WTC11 (cell line): ENCODE results near the gene ZNF593OS. TPM values are rescaled to one million over a fixed set of nuclear protein-coding genes. Genes with fewer than 3 reads are reported as not detected.

Source experiments
- ATAC-seq: fragments of 200-7000 bp; cut with Tn5 transposase; 2 replicates; pipeline ENCODE4 v1.10.0; 2021; ENCODE audit warnings: mild to moderate bottlenecking, moderate library complexity
- CTCF ChIA-PET: fragments of 300-600 bp; sonication (Branson Sonifier 250); formaldehyde crosslinking; loops from one replicate; lab custom pipeline; 2021; ENCODE audit warnings: antibody characterized with exemption; lab: Charles Lee
- POLR2A ChIA-PET: fragments of 350-600 bp; sonication (Branson Sonifier 250); formaldehyde crosslinking; loops from one replicate; lab custom pipeline; 2021; ENCODE audit warnings: antibody characterized with exemption; lab: Charles Lee
- DNase-seq: peaks from one replicate; pipeline ENCODE4 v3.0.0; 2021; ENCODE audit warnings: low spot score
- H3K27ac Mint-ChIP-seq: 2 replicates; pipeline ENCODE4 v1.8.0; 2021; ENCODE audit warnings: mixed read lengths
- H3K27me3 Mint-ChIP-seq: 2 replicates; pipeline ENCODE4 v1.8.0; 2021; ENCODE audit warnings: low read depth, mild to moderate bottlenecking, moderate library complexity, mixed read lengths
- H3K36me3 Mint-ChIP-seq: 2 replicates; pipeline ENCODE4 v1.8.0; 2021; ENCODE audit warnings: mixed read lengths
- H3K4me1 Mint-ChIP-seq: 2 replicates; pipeline ENCODE4 v1.8.0; 2022; ENCODE audit warnings: mixed read lengths
- H3K4me3 Mint-ChIP-seq: 2 replicates; pipeline ENCODE4 v1.8.0; 2021; ENCODE audit warnings: mild to moderate bottlenecking, moderate library complexity, mixed read lengths
- H3K9me3 Mint-ChIP-seq: 2 replicates; pipeline ENCODE4 v1.8.0; 2021; ENCODE audit warnings: mixed read lengths
- ATF3 ChIP-seq: sonication (generic); formaldehyde crosslinking; conservative IDR thresholded peaks from 2 replicates; pipeline ENCODE4 v1.8.1; 2022; ENCODE audit warnings: mild to moderate bottlenecking, missing genetic modification reagents
- E2F1 ChIP-seq: sonication (generic); formaldehyde crosslinking; IDR thresholded peaks from 2 replicates; pipeline ENCODE4 v1.8.0; 2022; ENCODE audit warnings: mild to moderate bottlenecking, missing genetic modification reagents
- E2F4 ChIP-seq: sonication (generic); formaldehyde crosslinking; IDR thresholded peaks from 2 replicates; pipeline ENCODE4 v1.8.1; 2022; ENCODE audit warnings: low read depth, mild to moderate bottlenecking, moderate library complexity, missing genetic modification reagents, borderline replicate concordance
- E2F5 ChIP-seq: sonication (generic); formaldehyde crosslinking; IDR thresholded peaks from 2 replicates; pipeline ENCODE4 v1.8.1; 2022; ENCODE audit warnings: mild to moderate bottlenecking, moderate library complexity, missing genetic modification reagents
- EMX1 ChIP-seq: fragments of 250-450 bp; sonication (Bioruptor Pico); IDR thresholded peaks from 2 replicates; pipeline ENCODE4 v1.8.0; 2021; ENCODE audit warnings: mild to moderate bottlenecking
- ETV6 ChIP-seq: sonication (generic); formaldehyde crosslinking; IDR thresholded peaks from 2 replicates; pipeline ENCODE4 v1.8.1; 2022; ENCODE audit warnings: mild to moderate bottlenecking, missing genetic modification reagents
- GRHL2 ChIP-seq: fragments of 250-450 bp; sonication (Bioruptor Pico); IDR thresholded peaks from 2 replicates; pipeline ENCODE4 v1.8.0; 2022; ENCODE audit warnings: mild to moderate bottlenecking, moderate library complexity; ENCODE audit not compliant: insufficient replicate concordance, severe bottlenecking
- HMGA2 ChIP-seq: fragments of 250-450 bp; sonication (Bioruptor Pico); IDR thresholded peaks from 2 replicates; pipeline ENCODE4 v1.4.0; 2021; ENCODE audit warnings: mild to moderate bottlenecking, moderate library complexity
- IRF1 ChIP-seq: sonication (generic); formaldehyde crosslinking; IDR thresholded peaks from 2 replicates; pipeline ENCODE4 v1.8.0; 2023; ENCODE audit warnings: missing genetic modification reagents
- MYBL2 ChIP-seq: sonication (generic); formaldehyde crosslinking; IDR thresholded peaks from 2 replicates; pipeline ENCODE4 v1.8.1; 2023; ENCODE audit warnings: mild to moderate bottlenecking, moderate library complexity, missing genetic modification reagents
- NR3C1 ChIP-seq: sonication (generic); formaldehyde crosslinking; conservative IDR thresholded peaks from 2 replicates; pipeline ENCODE4 v1.8.1; 2023; ENCODE audit warnings: low read depth, mild to moderate bottlenecking, missing genetic modification reagents
- OVOL2 ChIP-seq: fragments of 250-450 bp; sonication (Bioruptor Pico); IDR thresholded peaks from 2 replicates; pipeline ENCODE4 v1.9.0; 2021; ENCODE audit warnings: mild to moderate bottlenecking, borderline replicate concordance
- PRRX2 ChIP-seq: fragments of 250-450 bp; sonication (Bioruptor Pico); IDR thresholded peaks from 2 replicates; pipeline ENCODE4 v1.8.0; 2021; ENCODE audit warnings: mild to moderate bottlenecking
- RELA ChIP-seq: sonication (generic); formaldehyde crosslinking; IDR thresholded peaks from 2 replicates; pipeline ENCODE4 v1.8.1; 2022; ENCODE audit warnings: missing genetic modification reagents, mild to moderate bottlenecking, borderline replicate concordance
- TP53 ChIP-seq: sonication (generic); formaldehyde crosslinking; IDR thresholded peaks from 2 replicates; pipeline ENCODE4 v1.8.1; 2023; ENCODE audit warnings: mild to moderate bottlenecking, missing genetic modification reagents
- USF1 ChIP-seq: sonication (generic); formaldehyde crosslinking; IDR thresholded peaks from 2 replicates; pipeline ENCODE4 v1.8.0; 2022; ENCODE audit warnings: mild to moderate bottlenecking, missing genetic modification reagents
- ZBTB21 ChIP-seq: sonication (generic); formaldehyde crosslinking; IDR thresholded peaks from 2 replicates; pipeline ENCODE4 v1.8.1; 2023; ENCODE audit warnings: mild to moderate bottlenecking, missing genetic modification reagents, borderline replicate concordance
- ZNF121 ChIP-seq: sonication (generic); formaldehyde crosslinking; IDR thresholded peaks from 2 replicates; pipeline ENCODE4 v1.8.0; 2023; ENCODE audit warnings: missing genetic modification reagents
- ZNF425 ChIP-seq: fragments of 250-450 bp; sonication (Bioruptor Pico); conservative IDR thresholded peaks from 2 replicates; pipeline ENCODE4 v1.9.0; 2021; ENCODE audit warnings: mild to moderate bottlenecking
- ZNF532 ChIP-seq: fragments of 250-450 bp; sonication (Bioruptor Pico); IDR thresholded peaks from 2 replicates; pipeline ENCODE4 v1.9.0; 2021; ENCODE audit warnings: mild to moderate bottlenecking, borderline replicate concordance
- total RNA-seq: library from RNA; stranded (reverse); gene quantifications from 3 replicates; pipeline ENCODE4 v1.2.3, GENCODE V29; 2021

ZNF593OS gene
- total RNA-seq, 1 experiment from 2014 or later: not detected

GRCh38 chr1:26200413-26200812, 28.8 kb upstream of the ZNF593OS start (continued):
- no peak for TF ChIP-seq E2F1 (CRISPR knock-in tag)
- no peak for TF ChIP-seq OVOL2
- TF ChIP-seq ETV6 (CRISPR knock-in tag): no peak
- TF ChIP-seq TP53 (CRISPR knock-in tag): no peak
- no peak for TF ChIP-seq ZNF121 (CRISPR knock-in tag)
- TF ChIP-seq ZBTB21 (CRISPR knock-in tag): no peak
- TF ChIP-seq EMX1: no peak
- no peak for TF ChIP-seq PRRX2 (CRISPR knock-in tag)
- no peak for TF ChIP-seq IRF1 (CRISPR knock-in tag)
- TF ChIP-seq NR3C1 (CRISPR knock-in tag): no peak
- no peak for TF ChIP-seq ZNF425
- TF ChIP-seq, all 79 proteins: peak for 0

- H3K9me3 Mint-ChIP-seq: no peaks in the 10 kb centered on the region
- ATAC-seq (no peak), DNase-seq (no peak)
- no peaks in the 10 kb centered on the region; the same call in none of the 2 replicates for H3K27me3 Mint-ChIP-seq
- CTCF ChIA-PET: interaction anchor here (1.1 to 1.5 kb wide), 2 partner anchors 20 to 53 kb away, joined by 3 to 4 read pairs; partner anchors contain the start of gene CNKSR1
- H3K4me3 Mint-ChIP-seq: no peak overlapping the region
- no peak overlapping the region for H3K27ac Mint-ChIP-seq
- H3K4me1 Mint-ChIP-seq: peaks cover 23% of the 10 kb centered on the region
- H3K36me3 Mint-ChIP-seq: no peaks in the 10 kb centered on the region
- TF ChIP-seq HMGA2 (CRISPR knock-in tag) (no peak), E2F4 (CRISPR knock-in tag) (no peak), RELA (no peak), USF1 (CRISPR knock-in tag) (no peak), E2F5 (CRISPR knock-in tag) (no peak)
- POLR2A ChIA-PET: no interaction called here
Observed at GRCh38 chr1:26197813-26198212, 26.2 kb upstream of the ZNF593OS start.

- peaks cover 23% of the 10 kb centered on the region for H3K4me1 Mint-ChIP-seq
- no peaks in the 10 kb centered on the region for H3K36me3 Mint-ChIP-seq
- H3K4me3 Mint-ChIP-seq: no peak overlapping the region
- ATAC-seq (no peak), DNase-seq (no peak)
- CTCF ChIA-PET: interaction anchor here (1.1 to 1.5 kb wide), 2 partner anchors 20 to 52 kb away, joined by 3 to 4 read pairs; partner anchors contain the start of gene CNKSR1
- H3K9me3 Mint-ChIP-seq: no peaks in the 10 kb centered on the region
- POLR2A ChIA-PET: no interaction called here
- H3K27ac Mint-ChIP-seq: no peak overlapping the region
- no peaks in the 10 kb centered on the region; the same call in none of the 2 replicates for H3K27me3 Mint-ChIP-seq
- TF ChIP-seq GRHL2 (CRISPR knock-in tag) (no peak), ATF3 (CRISPR knock-in tag) (no peak), IRF1 (CRISPR knock-in tag) (no peak), ZNF532 (no peak), E2F1 (CRISPR knock-in tag) (no peak), MYBL2 (CRISPR knock-in tag) (no peak)
Observed at GRCh38 chr1:26197301-26197700, 25.7 kb upstream of the ZNF593OS start.
